Ovary (tissue), 1 donor: ENCODE results near the gene TBCD.

Experiments
- EP300 ChIP-seq: sonication (generic); formaldehyde crosslinking; IDR thresholded peaks from one replicate; pipeline ENCODE4 v1.6.1; 2017; ENCODE audit warnings: antibody characterized with exemption
- POLR2A ChIP-seq: fragments of 450-650 bp; IDR thresholded peaks from one replicate; pipeline ENCODE4 v1.6.1; 2017; ENCODE audit warnings: antibody characterized with exemption, mild to moderate bottlenecking, moderate library complexity

DNA sequence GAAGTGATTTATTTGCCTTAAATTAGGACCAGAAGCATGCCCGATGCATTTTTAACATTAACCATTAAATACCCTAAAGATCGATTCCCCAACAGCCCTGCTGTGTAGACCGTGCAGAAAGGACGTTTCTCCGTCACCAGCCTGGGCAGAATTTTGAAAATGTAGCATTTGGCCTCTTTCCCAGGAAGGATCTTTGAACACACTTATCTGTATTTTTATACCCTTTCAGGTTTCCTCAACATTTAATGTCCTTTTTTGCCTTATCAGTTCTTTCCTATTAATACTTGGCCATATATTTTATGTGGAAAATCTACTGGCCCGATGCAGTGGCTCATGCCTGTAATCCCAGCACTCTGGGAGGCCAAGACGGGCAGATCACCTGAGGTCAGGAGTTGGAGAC lies 142.5 kb downstream of the TBCD start:
- TF ChIP-seq EP300 (no peak), POLR2A (no peak)
